SK-N-SH treated with all-trans-retinoic acid at 6 μM for 48 hours (cell line): ENCODE measurements around the gene LYPLAL1.

ENCODE experiments used
- BACH2 ChIP-seq: fragments of 250-450 bp; sonication (Bioruptor Pico); IDR thresholded peaks from 2 replicates; pipeline ENCODE4 v1.9.0; 2021; ENCODE audit warnings: mild to moderate bottlenecking, borderline replicate concordance
- CSDC2 ChIP-seq: fragments of 250-450 bp; sonication (Bioruptor Pico); IDR thresholded peaks from 2 replicates; pipeline ENCODE4 v1.5.0; 2020; ENCODE audit warnings: mild to moderate bottlenecking, moderate library complexity
- ISL1 ChIP-seq: fragments of 250-450 bp; sonication (Bioruptor Pico); IDR thresholded peaks from 2 replicates; pipeline ENCODE4 v2.1.2; 2022; ENCODE audit warnings: mild to moderate bottlenecking, moderate library complexity
- PPARA ChIP-seq: fragments of 250-450 bp; sonication (Bioruptor Pico); IDR thresholded peaks from 2 replicates; pipeline ENCODE4 v1.5.0; 2020; ENCODE audit warnings: mild to moderate bottlenecking, borderline replicate concordance
- RARB ChIP-seq: fragments of 250-450 bp; sonication (Bioruptor Pico); IDR thresholded peaks from 2 replicates; pipeline ENCODE4 v1.8.0; 2021; ENCODE audit warnings: mild to moderate bottlenecking, moderate library complexity
- TCF4 ChIP-seq: fragments of 250-450 bp; sonication (Bioruptor Pico); IDR thresholded peaks from 2 replicates; pipeline ENCODE4 v1.8.0; 2021; ENCODE audit warnings: mild to moderate bottlenecking, moderate library complexity, borderline replicate concordance
- TOX ChIP-seq: fragments of 250-450 bp; sonication (Bioruptor Pico); IDR thresholded peaks from 2 replicates; pipeline ENCODE4 v1.8.0; 2021; ENCODE audit warnings: mild to moderate bottlenecking, moderate library complexity, borderline replicate concordance
- ZFP3 ChIP-seq: fragments of 250-450 bp; sonication (Bioruptor Pico); IDR thresholded peaks from 2 replicates; pipeline ENCODE4 v1.5.0; 2020; ENCODE audit warnings: mild to moderate bottlenecking, moderate library complexity
- ZFP30 ChIP-seq: fragments of 450-650 bp; formaldehyde crosslinking; IDR thresholded peaks from 2 replicates; pipeline ENCODE4 v1.5.0; 2022; ENCODE audit warnings: mild to moderate bottlenecking, moderate library complexity
- ZNF565 ChIP-seq: fragments of 450-650 bp; formaldehyde crosslinking; conservative IDR thresholded peaks from 2 replicates; pipeline ENCODE4 v1.5.0; 2020; ENCODE audit warnings: low read depth, mild to moderate bottlenecking, moderate library complexity
- TF ChIP-seq, protein P1 (sequence below): fragments of 250-450 bp; sonication (Bioruptor Pico); IDR thresholded peaks from 2 replicates; pipeline ENCODE4 v1.8.0; 2020; ENCODE audit warnings: mild to moderate bottlenecking, moderate library complexity, borderline replicate concordance
- TF ChIP-seq, protein P2 (sequence below): fragments of 250-450 bp; sonication (Bioruptor Pico); IDR thresholded peaks from 2 replicates; pipeline ENCODE4 v1.5.1; 2020; ENCODE audit warnings: low read depth, mild to moderate bottlenecking, moderate library complexity
- TF ChIP-seq, protein P3 (sequence below): fragments of 250-450 bp; sonication (Bioruptor Pico); IDR thresholded peaks from 2 replicates; pipeline ENCODE4 v1.8.0; 2021; ENCODE audit warnings: low read depth, mild to moderate bottlenecking, moderate library complexity, borderline replicate concordance

DNA sequence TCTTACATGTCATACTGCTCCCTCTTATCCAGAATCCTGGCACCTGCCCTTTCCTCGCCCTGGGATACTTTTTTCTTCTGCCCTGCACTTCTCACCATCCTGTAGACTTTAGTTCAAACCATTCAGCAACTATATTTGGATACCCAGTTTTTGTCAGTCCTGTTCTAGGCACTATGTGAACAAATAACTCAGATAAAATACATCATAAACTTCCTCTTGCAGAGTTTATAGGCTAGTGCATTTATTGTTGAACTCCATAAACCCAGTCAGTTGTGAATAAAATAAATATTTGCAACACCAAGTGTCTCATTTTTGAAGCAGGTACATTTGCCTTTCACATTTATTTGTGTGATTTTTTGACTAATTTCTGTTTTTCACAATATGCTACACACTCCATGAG, 4.3 kb downstream of the LYPLAL1 start:
- TF ChIP-seq, protein P1, sequence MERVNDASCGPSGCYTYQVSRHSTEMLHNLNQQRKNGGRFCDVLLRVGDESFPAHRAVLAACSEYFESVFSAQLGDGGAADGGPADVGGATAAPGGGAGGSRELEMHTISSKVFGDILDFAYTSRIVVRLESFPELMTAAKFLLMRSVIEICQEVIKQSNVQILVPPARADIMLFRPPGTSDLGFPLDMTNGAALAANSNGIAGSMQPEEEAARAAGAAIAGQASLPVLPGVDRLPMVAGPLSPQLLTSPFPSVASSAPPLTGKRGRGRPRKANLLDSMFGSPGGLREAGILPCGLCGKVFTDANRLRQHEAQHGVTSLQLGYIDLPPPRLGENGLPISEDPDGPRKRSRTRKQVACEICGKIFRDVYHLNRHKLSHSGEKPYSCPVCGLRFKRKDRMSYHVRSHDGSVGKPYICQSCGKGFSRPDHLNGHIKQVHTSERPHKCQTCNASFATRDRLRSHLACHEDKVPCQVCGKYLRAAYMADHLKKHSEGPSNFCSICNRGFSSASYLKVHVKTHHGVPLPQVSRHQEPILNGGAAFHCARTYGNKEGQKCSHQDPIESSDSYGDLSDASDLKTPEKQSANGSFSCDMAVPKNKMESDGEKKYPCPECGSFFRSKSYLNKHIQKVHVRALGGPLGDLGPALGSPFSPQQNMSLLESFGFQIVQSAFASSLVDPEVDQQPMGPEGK = no peak
- TF ChIP-seq, protein P2, sequence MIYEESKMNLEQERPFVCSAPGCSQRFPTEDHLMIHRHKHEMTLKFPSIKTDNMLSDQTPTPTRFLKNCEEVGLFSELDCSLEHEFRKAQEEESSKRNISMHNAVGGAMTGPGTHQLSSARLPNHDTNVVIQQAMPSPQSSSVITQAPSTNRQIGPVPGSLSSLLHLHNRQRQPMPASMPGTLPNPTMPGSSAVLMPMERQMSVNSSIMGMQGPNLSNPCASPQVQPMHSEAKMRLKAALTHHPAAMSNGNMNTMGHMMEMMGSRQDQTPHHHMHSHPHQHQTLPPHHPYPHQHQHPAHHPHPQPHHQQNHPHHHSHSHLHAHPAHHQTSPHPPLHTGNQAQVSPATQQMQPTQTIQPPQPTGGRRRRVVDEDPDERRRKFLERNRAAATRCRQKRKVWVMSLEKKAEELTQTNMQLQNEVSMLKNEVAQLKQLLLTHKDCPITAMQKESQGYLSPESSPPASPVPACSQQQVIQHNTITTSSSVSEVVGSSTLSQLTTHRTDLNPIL = no peak
- TF ChIP-seq BACH2 (CRISPR knock-in tag) = no peak
- TF ChIP-seq ZFP30 (CRISPR knock-in tag) = no peak
- no peak for TF ChIP-seq TOX (CRISPR knock-in tag)
- TF ChIP-seq TCF4 (CRISPR knock-in tag) = no peak
- no peak for TF ChIP-seq PPARA (CRISPR knock-in tag)
- TF ChIP-seq, protein P3, sequence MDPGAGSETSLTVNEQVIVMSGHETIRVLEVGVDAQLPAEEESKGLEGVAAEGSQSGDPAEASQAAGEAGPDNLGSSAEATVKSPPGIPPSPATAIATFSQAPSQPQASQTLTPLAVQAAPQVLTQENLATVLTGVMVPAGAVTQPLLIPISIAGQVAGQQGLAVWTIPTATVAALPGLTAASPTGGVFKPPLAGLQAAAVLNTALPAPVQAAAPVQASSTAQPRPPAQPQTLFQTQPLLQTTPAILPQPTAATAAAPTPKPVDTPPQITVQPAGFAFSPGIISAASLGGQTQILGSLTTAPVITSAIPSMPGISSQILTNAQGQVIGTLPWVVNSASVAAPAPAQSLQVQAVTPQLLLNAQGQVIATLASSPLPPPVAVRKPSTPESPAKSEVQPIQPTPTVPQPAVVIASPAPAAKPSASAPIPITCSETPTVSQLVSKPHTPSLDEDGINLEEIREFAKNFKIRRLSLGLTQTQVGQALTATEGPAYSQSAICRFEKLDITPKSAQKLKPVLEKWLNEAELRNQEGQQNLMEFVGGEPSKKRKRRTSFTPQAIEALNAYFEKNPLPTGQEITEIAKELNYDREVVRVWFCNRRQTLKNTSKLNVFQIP = no peak
- no peak for TF ChIP-seq ZFP3
- no peak for TF ChIP-seq CSDC2 (CRISPR knock-in tag)
- no peak for TF ChIP-seq ISL1
- TF ChIP-seq ZNF565 = no peak
- no peak for TF ChIP-seq RARB
